CMK (cell line): ENCODE measurements around the gene PAK4.
"Not testable (repeated sequence)": the region's sequence is repeated elsewhere in the genome, so short reads cannot be mapped to it uniquely, and the experiment has no call there.

Experiments
- DNase-seq: peaks from one replicate; pipeline ENCODE4 v3.0.0-alpha.2; 2010; ENCODE audit warnings: low read depth

The PAK4 gene

DNA sequence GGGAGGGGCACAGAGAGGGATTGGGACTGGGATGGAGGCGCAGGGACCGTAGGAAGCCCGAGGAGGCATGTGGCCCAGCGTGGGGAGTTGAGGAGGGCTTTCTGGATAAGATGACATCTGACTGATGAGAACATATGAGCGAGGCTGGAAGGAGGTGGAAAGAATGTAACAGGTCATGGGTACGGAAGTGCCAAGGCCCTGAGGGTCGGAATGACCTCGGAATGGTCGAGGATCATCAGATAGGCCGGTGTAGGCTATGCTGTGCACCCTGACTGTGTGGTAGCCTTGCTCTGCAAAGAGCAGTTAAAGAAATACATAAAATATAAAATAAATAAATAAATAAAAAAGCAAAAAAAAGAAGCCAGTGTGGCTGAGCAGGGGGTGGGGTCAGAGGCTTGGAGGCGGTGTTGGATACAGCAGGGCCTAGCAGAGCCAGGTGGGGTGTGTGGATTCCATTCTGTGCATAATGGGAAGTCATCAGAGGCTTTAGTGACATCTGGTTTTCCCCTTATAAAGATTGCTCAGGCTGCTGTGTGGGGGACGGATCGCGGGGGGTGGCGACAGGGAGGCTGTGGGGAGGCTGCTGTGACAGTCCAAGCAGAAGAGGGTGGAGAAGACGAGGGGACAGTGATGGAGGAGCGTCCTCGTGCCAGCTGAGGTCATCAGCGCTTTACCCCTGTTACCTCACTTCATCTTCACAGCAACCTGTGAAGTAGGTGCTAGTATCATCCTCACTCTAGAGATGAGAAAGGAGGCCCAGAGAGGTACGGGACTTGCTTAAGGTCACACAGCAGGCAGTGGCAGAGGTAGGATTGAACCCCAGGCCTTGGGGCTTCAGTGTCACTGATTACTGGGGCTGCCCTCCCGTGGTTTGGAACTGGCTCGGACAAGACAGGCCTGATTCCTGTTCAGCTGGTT, 5.0 kb downstream of the PAK4 start:
- DNase-seq, result no peak

DNA sequence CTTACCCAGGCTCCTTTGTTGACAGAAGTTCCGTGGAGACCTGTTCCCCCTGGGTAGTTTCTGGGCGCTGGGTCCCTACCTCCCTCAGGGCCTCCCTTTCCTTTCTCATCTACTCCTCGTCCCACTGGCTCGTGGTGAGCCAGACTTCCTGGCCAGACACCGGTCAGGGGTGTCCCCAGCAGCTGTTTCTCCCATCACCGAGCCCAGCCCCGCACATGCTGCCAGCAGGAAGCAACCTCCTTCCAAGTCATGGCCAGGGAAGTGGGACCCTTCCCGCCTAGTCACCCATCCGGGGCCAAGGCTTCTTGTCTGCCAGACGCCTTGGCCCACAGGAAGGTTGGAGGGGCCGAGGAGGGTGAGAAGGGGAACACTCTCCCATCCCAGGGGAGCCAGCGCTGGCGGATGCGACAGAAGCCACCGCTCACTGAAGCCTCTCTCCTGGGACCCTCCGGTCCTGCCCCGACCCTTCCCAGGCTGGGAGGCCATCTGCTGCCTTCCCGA, 5.7 kb downstream of the PAK4 start:
- no peak for DNase-seq

DNA sequence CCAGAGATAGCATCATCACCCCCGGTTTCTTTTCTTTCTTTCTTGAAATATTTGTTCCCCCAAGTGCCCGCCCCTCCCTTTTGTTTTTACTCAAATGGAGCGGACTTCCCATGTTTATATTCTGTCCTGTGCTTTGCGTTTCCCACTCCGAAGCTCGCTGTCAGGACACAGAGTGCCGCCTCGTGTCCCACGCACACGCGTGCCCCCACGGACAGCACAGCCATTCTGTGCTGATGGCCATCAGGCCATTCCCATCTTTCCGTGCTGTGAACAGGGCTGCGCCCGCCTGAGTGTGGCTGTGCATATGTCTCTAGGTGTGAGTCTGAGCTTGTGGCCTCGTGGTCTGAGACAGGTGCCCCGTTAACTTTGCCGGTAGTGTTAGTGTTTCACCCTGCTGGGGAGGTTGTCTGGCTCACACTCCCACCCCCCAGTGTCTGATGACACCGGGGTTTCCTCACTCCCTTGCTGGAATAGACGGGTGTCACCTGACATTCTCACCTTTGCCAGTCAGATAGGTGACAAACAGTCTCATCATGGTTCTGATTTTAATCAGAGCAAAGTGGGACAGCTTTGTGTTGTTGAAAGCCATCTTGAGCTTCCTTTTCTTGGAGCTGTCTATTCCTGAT, 6.9 kb downstream of the PAK4 start:
- DNase-seq, result no peak

DNA sequence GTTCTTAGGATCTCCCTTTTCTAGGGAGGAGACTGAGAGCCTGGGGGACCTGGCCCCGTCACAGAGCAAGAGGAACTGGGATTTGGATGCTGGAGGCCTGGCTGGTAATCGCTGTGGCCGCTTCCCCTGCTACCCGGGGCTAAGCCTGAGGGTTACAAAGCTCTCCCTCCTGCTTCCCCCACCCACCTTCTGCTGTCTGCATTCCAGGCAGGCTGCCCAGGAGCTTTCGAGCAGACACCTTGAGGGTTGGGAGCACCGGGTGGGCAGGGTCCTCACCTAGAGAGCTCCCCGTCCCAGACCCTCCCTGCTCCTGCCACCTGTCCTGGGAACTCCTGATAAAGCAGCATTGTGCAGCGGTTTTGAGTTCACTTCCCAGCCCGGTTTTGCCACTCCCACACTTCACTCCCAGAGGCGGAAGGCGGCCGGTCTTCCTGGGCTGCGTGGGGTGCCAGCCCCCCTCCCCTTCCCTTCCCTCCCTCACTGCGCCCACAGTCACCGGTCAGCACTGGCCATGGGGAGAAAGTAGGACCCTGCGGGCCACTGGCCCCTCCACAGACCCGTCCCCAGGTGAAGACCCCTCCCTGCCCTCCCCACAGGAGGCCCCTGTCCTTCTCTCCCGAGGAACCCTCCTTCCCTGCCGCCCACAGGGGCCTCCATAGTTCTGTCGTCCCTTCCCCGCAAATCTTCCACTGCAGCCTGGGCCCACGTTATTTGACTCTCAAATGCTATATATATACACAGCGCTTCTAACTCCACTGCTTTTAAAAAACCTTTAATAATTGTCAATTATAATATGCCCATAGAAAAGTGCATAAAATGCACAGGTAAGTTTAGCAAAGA, 8.1 kb downstream of the PAK4 start:
- DNase-seq, result no peak

DNA sequence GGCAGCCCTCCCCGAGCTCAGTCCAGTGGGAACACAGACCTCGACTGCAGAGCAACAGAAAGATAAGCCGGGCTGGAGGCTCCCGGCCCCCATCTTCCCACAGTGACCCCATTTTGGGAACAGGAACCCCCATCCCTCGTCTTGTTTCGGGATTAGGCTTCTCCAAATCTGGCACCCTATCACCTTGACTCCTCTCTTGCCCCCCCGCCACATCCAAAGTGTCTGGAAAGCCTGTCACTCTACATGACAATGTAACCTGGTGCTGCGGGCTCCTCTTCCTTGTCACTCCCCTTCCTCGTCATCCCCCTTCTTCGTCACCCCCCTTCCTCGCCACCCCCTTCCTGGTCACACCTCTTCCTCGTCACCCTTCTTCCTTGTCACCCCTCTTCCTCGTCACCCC, 10.1 kb downstream of the PAK4 start:
- DNase-seq, result no peak

DNA sequence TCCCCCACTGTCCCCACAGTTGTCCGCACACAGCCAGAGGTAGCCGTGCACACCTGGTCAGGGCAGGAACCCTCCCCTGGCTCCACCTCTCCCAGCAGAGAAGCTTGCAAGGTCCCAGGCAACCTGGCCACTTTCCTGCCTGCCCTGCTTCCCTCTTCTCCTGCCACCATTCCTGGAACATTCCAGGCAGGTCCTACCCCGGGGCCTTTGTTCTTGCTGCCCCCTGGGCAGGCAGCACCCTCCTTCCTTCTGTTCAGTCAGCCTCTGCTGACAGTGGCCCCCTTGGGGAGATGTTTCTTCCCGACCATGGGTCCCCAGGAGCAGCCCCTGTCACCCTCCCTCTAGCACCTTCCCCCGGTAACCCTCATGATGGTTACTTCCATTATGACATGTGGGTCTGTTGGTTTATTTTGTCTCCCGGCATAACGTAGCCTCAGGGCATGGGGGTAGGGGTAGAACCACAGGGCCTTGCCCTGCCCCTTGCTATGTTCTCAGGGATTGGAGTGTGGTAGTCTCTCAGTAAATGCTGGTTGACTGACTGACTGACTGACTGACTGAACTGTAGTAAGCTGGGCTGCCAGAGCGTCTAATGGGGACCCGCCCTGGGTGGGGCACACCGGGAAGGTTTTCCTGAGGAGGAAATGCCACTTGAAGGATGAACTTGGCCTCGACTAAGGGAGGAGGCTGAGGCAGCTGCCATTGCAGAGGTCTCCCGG, 10.8 kb downstream of the PAK4 start:
- DNase-seq, result no peak

DNA sequence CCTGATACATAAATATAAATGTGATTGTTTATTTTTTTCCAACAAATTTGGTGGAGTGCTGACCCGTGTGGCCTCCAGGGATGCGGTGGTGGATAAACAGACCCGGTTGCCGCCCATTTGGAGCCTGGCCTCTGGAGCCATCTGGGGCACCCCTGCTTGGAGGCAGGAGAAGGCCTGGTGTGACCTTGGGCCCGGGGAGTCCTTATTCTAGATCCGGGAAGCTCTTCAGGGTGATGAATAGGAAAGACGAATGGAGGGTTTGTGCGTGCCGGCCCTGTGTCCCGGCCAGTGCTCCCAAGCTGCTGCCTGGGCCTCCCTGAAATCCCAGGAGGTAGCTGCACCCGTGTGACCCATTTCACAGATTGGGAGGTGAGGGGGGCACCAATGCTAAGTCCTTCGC, 11.5 kb downstream of the PAK4 start:
- DNase-seq, result no peak

DNA sequence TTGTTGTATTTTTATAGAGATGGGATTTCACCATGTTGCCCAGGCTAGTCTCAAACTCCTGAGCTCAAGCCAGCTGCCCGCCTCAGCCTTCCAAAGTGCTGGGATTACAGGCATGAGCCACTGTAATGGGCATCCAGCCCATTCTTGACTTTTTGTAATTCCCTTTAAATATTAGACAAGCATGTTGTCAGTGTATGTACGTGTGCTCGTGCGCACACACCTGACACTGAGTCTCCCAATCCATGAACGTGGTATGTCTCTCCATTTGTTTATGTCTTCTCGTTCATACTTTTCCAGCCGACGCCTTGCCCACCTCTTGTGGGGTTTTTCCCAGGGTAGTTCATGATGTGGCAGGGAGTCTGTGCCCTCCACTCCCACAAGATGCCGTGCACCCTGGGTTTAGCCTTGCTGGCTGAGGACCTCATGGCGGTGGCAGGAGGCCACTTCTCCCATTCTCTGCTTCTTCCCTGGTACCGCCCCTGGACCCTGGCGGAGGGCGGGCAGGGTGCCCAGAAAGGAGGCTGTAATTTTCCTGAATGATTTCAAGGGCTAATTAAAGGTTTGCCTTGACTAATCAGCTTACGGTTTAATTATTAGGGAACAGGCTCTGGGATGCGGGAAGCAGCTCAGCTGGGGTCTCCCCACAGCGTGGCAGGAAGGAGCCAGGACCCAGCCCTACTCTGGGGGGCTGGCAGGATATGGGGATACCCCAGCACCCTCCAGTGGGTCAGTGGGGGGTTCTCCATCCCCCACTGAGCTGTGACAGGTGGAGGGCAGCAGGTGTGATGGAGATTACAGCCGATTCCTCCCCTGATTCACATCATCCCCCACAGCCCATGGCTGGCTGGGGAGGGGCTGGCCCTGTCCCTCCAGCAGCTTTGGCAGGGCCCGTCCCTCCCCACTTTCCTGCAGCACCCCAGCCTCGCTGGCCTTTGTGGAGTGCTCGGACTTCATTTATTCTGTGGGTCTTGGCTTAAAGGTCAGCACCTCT, 12.9 kb downstream of the PAK4 start:
- DNase-seq, result no peak

DNA sequence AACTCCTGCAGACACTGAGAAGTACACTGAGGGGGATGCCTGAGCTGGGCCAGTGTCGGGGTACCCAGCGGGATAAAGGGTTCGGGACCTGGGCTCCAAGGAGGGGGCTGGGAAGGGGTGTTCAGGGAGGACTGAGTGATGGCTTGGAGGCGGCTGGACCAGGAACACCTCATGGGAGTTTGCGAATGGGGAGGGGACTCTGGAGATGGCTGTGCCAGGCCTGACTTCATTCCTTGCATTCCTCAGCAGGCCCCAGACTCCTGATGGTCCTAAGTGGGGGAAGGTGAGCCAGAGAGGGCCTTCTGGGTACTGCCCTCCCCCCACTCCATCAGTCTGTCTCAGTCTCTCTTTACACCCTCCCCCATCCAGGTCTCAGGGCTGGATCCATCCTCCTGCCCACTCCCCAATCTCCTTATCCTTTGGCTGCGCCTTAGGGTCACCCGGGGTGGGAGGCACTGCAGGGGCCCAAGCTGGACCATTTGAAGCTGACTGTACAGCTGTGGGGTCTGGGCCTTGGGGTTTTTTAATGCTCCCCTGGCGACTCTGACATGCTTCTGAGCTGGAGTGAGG, 13.8 kb downstream of the PAK4 start:
- no peak for DNase-seq

DNA sequence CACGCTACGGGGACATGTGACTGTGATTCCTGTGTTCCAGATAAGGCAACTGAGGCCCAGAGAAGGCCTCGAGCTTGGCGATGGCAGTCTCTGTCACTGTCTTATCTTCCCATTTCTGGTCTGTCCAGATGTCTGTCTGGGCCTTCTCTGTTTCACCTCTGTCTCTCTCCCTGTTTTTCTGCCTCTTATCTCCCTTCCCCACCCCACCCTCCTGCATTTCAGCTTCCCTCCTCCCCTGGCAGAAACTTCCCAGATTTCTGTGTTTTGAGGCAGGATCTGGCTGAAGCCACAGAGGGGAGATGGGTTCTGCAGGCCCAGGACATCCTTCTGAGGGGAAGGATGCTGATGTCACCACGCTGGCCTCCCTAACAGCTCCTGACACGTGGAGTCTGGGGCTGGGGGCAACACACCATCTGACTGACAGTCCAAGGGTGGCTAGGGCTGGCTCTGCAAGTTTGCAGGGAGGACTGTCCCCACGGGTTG, 14.4 kb downstream of the PAK4 start:
- no peak for DNase-seq

DNA sequence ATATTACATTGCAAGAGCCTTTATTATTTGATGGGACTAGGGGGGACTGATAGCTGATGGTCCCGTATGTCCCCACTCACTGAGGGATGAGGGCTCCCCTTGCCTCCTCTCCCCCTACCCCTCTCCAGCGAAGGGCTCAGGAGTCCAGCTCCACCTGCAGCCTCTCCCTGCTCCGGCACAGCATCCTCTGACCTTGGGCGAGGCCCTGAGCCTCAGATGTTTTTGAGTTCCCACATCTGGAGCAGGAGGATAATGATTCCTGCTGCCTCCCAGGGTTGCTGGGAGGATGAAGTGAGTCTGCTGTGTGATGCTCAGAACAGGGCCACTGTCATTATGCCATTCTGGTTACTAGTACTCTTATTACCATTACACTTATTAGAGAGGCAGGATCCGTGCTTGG, 15.0 kb downstream of the PAK4 start:
- no peak for DNase-seq

DNA sequence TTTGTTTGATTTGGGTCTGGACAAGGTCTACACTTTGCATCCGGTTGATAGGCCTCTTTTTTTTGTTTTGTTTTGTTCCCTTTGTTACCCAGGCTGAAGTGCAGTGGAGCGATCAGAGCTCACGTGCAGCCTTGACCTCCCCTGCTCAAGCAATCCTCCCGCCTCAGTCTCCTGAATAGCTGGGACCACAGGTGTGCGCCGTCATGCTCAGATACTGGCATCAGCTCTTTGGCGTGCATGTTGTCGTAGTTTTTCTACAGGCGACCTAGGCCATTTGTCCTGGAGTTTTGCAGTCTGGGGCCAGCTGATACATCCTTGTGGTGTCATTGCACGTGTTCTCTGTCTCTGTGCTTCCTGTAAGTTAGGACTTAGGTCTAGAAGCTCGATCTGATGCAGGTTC, 16.3 kb downstream of the PAK4 start:
- no peak for DNase-seq

DNA sequence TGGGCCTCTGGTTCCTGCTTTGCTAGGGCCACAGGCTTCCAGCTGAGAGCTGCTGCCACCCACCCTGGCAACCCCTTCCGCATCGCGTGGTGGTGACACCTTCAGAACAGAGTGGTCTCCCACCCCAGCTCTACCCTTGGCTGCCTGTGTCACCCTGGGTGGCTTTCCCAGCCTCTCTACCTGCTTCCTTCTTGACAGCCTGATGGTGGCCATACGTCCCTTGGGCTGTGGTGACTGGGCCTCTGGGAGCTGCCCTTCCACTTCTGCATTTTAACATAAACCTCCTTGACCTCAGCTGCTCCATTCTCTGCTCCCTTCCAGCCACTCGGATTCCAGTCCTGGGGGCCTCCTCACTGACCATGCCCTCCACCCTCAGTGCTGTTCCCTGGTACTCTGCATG, 17.0 kb downstream of the PAK4 start:
- DNase-seq, result no peak

DNA sequence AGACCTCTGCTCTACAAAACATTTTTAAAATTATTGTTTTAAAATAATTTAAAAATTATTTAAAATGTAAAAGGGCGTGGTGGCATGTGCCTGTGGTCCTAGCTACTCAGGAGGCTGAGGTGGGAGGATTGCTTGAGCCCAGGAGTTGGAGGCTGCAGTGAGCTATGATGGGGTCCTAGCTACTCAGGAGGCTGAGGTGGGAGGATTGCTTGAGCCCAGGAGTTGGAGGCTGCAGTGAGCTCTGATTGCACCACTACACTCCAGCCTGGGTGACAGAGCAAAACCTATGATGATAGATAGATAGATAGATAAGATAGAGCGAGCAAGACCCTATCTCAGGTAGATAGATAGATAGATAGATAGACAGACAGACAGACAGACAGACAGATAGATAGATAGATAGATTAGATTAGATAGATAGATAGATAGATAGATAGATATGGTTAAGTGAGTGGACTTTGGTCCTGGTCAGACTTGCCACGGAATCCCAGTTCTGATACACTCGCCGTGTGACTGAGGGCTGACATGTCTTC, 18.2 kb downstream of the PAK4 start:
- DNase-seq, result not testable (repeated sequence)

DNA sequence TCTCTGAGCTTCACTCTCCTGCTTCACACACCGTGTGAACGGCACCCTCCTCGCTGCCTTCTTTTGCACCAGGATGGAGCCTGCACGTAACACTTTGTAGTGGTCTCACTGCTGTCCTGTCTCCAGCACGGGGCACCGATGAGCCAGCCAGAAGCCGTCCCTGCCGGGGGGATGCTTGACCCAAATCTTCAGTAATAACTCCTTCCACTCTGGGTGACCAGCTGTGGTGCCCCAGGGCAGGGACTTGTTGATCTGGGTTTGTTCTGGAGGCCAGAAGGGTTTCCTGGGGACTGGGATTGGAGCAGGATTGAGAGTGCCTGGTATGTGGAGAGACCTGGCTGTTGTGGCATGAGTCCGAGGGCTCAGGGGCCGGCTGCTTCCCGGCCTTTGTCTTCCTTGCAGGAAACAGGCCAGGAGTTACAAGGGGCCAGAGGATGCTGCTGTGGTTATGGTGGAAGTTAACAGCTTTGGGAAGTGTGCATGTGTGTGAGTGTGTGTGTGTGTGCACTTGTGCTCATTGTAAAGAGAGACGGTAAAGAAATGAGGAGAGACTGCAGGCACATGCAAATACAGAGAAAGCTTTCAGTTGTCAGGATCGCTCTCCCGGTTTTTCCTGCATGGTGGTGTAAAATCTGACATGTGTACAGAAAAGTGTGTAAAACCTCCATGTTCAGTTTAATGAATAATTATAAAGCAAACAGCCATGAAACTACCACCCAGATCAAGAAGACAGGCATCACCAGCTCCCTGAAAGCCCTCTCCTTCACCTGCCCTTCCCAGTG, 18.9 kb downstream of the PAK4 start:
- no peak for DNase-seq

DNA sequence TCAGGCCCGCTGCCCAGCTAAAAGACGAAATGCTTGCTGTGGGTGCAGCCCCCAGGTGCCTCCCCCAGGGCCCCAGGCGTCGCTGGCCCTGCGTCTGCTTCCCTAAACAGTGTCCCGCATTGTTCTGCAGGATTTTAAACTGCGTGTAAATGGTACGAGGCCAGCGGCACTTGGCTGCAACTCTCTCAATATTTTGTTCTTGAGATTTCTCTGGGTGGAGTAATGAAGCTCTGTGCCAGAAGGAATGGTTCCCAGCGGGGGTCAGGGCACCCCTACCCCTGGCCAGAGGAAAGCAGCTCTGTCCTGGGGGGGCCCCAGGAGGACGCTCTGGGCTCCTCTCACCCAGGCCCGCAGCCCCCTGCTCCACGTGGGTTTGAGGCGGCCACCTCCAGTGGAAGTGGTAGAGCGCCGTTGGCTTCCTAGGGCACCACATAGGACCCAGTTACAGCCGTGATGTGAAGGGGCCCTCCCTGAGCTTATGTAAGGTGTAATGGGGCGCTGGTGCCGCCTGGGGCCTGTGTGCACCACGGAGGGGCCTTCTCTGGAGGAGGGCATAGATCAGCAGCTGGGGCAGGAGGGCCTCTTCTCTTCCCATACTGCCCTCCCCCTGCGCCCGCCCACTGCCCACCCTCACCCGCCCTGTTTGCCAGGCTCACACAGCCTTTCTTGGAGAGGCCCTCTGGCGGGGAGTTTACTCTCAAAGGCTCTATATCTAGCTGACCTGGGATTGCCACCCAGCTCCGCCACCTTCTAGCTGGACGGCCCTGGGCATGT, 19.8 kb downstream of the PAK4 start:
- DNase-seq, result no peak

DNA sequence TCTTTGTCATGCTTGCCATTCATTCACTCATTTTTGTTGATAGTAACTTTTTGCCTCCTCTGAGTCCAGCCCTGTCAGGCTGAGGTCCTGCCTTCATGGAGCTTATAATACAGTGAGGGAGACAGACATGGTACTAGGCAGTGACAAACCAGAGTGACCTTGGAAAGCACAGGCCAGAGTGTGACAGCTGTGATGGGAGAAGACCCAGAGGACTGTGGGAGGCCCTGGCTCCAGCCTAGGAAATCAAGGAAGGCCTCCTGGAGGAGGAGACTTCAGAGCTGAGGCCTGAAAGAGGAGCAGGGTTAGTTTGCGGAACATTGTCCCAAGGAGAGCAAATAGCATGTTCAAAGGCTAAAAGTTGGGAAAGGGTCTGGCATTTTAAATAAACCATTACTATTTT, 20.5 kb downstream of the PAK4 start:
- no peak for DNase-seq
